SIG-M5 (cell line): ENCODE data around the gene RMI1.

ENCODE experiments used
- DNase-seq: peaks from one replicate; lab custom pipeline; 2025; lab: John Stamatoyannopoulos, UW

Gene RMI1

DNA sequence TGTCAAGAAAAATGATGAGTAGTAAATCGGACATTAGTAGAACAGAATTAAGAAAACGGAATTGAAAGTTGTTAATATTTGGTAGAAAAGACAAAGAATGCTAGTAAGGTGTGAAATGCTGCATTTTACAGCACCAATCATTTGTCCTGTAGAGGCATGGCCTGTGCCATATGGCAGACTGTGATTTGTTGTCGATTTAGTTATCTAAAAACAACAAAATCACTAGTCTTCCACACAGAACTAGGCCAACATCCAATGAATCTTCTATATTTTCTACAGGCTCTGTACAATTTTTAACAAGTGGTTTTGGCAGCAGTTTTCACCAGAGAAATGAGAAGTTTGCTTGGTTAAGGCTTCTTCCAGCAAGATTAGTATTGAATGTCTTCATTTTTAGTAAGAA lies 11.0 kb upstream of the RMI1 start:
- no peak for DNase-seq

DNA sequence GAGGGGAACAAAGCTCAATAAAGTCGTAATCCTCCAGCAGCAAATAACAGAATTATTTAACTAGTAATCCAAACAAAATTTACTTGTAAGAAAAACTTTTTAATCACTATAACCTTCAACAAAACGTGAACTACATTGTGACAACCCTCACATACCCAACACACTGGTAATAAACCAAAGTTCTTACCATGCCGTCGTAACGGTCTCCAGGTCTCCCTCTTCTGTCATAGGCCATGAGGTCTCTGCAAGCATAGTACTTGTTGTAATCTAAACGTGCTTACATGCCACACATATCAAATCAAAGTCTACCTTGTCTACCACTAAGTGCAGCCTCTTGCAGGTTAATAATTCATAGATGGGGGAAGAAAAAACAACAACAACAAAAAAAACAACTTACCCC lies 9.1 kb upstream of the RMI1 start:
- no peak for DNase-seq

DNA sequence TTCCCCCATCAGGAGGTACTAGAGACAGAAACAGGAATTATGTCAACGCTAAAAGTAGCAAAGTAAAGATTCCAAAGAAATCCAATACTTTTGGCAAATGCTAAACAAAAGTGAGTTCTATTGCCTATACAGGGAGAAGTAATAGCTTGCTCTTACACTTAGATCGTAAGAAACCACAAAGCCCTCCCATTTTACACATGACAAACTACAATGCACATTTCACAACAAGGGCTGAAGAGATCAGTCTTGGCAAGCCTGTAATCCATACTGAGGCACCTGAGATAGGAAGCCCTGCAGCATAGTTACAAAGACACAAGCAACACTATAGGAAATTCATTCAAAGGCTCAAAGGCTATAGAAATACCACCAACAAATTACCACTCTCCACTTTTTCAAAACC lies 8.3 kb upstream of the RMI1 start:
- DNase-seq, result no peak

DNA sequence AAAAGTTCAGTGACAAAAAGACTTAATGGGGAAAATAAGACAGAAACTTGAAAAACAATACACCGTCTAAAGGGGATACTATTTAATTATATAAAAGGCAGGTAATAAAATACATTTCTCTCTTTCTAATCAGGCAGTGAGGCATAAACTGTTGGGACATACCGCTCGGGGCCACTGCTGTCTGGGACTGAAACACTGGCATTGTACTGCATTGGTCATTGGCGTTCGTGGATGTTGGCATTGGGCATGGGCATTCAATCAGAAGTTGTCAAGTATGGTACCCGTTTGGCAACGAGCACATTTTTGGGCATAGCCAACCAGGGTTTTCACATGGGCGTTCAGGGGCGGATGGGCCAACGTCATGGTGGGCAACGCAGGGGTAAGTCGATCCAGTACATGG lies 5.3 kb upstream of the RMI1 start:
- no peak for DNase-seq

DNA sequence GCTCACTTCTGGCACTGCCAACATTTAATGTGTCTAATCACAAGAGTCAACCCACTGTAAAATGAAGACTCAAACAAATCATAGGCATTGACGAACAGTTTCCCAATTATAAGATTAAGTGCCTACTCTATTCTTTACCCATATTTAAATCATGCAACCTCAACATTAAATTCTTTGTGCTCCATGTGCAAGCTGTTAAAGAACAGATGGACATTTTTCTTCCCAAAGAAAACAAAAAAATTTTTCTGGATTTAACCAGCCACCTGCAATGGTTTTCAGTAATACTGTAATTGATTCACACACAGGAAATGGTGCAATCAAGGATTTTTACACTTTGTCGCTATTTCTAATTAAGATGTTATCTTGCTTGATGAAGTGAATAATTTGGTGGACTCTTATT lies 4.2 kb upstream of the RMI1 start:
- DNase-seq, result no peak

DNA sequence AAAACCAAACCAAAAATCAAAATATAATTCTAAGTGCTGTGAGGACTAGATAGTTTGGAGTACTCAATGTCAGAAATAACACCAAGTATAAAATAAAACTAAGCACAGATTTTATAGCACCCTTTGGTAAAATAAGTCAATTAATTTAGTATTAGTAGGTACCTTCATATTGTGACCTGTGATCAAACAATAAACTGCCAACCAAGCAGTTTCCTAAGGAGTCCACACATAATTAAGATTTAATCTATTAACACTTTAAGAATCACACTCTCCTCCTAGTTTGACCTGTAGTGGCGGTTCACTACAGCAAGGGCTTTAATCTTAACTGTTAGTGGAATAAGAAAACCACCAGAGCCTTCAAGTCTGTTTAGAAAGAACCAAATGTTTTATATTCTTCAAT lies 3.4 kb upstream of the RMI1 start:
- DNase-seq, result no peak

DNA sequence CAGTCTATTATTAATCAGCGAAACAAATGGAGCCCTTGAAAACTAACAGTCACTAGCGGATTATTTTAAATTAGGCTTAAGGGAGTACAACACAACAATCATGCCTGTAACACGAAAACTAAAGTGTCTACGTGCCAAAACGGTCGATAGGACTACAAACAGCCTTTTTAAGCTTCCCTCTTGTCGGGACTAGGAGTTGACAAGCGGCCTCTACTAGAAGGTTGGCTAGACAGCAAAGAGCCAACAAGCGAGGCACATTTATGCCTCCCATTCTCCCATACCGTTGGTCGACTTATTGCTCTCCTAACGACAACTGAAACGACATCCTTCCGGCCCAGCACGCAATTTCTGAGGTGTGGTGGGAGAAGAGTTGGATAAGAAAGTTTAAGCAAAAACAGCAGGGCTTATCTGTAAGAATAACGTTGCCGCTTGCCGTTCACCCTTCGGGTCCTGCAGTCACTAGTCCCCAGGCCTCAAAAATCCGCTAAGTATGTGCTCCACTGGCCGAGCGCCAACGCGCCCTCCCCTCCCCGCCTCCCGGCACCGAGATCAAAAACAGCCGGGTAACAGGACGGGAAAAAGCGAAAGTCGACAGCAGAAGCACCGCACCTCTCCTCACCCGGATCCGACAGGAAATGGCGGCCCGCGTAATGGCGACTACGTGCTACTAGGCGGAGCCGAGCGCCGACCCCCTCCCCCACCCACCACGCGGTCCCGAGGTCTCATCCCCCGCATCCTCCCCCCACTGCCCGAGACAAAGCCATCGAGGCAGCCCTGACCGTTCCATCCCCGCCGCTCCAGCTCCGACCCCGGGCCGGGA lies 1.4 kb upstream of the RMI1 start:
- DNase-seq, result no peak

DNA sequence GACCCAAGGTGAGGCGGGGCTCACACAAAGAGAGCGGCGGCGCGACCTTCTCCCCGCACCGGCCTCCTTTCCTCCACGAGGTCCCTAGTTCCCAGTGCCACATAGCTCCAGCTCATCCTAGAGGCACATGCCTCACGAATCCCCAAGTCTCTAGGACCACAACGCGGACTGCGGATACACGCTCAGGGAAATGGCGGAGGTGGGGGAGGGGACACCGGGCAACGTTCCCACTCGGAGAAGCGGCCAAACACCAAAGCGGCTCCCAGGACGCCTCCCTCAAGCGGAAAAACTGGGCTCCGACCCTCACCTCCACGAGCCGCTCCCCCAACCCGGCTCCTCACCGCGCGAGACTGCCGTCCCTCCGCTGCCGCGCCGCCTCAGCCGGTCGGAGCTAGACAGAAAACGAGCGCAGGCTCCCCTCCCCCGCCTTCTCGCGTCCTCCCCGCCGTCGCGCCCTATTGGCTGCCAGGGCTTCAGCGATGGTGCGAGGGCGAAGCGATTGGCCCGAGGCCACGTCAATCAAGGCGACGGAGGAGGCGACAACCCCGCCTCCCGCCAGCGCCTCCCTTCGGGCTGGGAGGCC lies 702 bp upstream of the RMI1 start, which contains the start of gene HNRNPK:
Gene HNRNPK, minus strand, starts transcription at position 404 of the 583 bp plus-strand sequence. CDS start 1,963 bp downstream, outside the sequence.
- no peak for DNase-seq

DNA sequence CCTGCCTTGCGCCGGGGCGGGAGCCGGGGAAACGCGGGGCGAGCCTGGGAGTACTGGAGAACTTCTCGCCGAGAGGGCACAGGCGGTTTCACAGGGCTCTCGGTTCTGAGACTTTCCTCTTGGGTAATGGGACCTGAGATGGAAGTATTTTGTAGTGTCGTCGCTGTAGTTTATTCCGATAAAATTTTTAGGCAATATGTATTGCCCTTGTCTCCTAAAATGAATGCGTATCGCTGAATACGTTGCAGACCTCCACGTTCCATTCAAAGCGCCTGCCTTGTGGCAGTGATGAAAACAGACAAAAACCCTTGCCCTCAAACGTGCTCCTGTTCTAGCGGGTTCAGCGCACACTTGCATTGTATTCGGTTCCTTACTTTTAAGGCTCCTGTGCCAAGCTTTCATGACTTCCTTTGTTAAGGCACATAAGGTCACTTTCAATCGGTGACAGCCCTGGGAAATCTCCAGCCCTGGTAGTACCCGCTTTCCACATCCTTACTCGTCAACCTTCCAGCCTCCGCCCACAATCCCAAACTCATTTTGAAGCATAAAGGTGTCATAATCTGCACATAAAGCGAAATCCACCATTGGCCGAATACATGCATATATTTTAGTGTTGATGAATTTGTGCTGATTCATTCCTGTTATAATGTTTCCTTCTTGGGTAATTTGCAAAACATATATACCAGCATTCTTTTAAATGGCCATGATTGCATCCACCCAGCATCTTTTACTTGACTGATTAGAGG lies 694 bp downstream of the RMI1 start:
- no peak for DNase-seq

DNA sequence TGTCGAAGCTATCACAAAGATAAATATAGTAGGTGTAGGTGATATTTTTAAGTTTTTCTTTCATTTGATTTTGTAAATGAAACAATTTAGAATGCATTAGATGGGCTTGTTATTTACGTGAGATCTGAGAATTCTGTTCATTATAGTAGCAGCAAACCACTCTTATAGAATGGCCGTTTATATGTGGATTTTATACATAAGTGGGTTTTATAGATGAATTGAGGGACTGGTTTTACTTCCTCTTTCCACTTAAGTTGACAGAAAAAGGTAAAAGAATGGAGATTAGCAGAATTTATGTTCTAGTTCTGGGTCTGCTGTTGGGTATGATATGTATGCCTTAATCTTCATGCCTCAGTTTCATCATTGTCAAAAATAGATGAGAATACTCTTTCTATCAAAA lies 5.6 kb downstream of the RMI1 start:
- no peak for DNase-seq

DNA sequence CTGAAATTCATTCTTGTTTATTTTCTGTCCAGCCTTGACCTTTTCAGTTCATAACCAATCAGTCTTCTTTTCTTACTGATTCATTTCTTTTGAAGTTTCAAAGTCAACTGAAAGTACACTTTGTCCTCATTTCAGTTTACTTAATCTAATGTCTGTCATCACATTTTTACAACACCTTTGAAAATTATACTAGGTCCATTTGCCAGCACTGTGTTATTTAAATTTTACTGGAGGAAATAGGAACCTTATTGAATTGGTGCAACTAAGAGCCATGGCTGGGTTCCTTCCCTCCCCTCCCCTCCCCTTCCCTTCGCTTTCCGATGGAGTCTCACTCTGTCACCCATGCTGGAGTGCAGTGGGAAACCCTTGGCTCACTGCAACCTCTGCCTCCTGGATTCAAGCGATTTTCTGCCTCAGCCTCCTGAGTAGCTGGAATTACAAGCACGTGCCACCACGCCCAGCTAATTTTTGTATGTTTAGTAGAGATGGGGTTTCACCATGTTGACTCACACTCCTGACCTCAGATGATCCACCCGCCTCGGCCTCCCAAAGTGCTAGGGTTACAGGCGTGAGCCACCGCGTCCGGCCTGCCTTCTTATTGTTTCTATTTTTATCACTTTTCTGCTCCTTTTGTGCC lies 6.3 kb downstream of the RMI1 start:
- no peak for DNase-seq

DNA sequence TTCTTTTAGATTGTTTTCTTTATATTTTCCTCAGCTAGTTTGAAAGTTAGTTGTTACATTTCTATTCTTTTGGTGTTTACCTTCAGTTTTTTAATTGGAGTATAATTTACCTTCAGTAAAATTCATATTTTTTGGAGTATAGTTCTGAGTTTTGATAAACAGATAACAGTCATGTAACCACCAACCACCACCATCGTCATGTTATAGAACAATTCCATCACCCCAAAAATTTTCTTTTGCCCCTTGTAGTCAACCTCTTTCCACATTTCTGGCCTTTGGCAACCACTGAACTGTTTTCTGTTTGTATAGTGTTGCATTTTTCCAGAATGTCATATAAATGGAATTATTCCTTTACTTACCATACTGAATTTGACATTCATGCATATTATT lies 6.8 kb downstream of the RMI1 start:
- no peak for DNase-seq

DNA sequence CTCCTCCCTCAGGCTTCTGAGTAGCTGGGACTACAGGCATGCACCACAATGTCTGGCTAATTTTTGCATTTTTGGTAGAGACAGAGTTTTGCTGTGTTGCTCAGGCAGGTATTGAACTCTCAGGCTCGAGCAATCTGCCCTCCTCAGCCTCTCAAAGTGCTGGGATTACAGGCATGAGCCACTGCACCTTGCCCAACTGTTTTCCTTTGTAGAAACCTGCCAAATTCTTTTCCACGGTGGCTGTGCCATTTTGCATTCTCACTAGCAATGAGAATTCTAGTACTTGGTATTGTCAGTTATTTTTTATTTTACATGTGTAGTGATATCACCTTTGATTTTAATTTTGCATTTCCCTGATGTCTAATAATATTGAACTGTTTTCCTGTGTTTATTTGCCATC lies 7.8 kb downstream of the RMI1 start:
- no peak for DNase-seq

DNA sequence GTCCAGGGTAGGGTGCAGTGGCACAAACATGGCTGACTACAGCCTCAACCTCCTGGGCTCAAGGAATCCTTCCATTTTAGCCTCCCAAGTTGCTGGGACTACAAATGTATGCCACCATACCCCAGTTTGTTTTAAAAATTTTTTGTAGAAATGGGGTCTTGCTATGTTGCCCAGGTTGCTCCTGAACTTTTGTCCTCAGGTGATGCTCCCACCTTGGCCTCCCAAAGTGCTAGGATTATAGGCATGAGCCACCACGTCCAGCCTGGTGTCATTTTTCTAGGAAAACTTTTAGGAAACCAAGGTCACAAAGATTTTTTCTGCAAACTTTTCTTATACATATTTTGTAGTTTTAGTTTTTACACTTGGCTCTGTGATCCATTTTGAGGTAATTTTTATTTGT lies 10.8 kb downstream of the RMI1 start:
- no peak for DNase-seq

DNA sequence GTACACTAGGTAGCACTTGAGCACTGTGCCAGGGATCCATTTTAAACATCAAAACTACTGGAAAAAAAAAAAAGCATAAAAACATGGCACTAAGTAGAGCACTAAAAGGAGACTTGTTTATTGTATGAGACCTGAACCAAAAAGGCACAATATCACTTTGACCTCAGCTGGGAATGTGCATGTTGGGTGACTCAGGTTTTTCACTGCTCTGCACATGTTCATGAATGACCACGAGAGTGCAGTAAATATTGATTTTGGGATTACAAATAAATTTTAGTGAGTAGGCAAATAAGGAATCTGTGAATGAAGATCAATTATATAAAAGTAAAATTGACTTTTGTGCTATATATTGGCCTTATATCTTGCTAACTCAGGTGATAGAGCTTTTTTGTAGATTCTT lies 11.8 kb downstream of the RMI1 start:
- DNase-seq, result no peak

DNA sequence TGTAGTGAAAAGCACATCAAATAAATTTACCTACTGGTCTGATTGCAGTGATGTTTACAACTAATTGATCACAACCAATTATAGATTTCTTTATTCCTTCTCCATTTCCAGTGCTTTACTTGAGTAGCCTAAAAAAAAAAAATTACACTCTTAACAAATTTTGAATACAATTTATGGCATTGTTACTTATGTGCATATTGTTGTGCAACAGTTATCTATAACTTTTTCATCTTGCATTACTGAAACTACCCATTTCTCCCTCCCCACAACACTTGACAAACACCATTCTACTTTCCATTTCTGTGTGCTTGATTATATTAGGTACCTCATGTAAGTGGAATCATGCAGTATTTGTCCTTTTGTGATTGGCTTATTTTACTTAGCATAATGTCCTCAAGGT lies 12.3 kb downstream of the RMI1 start:
- no peak for DNase-seq

DNA sequence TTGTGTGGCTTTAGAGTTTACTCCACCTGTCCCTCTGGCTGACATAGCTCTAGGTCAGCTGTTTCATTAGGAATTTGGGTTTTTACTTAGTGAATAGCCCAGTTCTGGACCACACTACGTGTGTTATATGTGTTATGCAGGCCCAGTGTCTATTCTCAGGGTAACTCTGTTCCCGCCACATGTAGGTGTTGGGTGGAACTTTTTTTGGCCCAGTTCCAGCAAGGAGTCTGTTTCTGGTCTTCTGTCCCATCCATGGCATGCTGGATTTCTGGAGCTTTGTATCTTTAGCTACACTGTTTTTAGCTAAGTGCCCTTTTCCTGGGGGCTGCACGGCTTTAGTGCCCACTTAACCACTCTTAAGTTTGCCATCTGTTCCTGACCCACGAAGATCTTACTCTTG lies 15.5 kb downstream of the RMI1 start:
- no peak for DNase-seq

DNA sequence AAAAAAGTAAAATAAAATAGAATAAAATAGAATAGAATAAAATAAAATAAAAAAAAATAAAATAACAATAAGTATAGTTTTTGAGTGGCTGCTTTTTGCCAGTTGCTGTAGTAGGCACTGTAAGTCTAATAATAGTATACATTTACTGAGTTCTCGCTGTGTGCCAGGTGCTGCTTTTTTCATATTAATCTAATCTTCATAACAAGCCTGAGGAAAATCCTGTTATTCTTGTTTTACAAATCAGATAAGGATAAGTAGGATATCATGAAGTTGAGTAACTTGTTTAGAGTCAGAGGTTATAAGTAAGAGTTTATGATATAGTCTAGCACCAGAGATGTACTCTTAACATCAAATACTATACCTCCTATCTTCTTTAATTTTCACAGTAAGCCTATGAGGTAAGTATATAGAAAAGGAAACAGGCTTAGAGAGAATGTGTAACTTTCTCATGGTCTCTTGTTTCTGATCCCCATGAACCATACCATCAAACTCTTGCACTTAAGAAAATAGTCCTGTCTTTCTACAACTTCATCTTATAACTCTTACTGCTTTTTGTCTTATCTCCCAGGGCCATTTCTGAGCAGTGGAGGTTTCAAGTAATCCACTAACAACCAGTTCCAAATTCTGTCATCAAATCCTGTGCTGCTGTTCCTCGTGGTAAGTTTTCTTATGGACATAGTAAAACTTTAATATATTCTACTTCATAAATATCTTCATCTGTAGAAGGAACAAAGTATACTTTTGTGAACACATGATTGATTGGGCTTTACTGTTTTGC lies 18.7 kb downstream of the RMI1 start:
- DNase-seq, result no peak

DNA sequence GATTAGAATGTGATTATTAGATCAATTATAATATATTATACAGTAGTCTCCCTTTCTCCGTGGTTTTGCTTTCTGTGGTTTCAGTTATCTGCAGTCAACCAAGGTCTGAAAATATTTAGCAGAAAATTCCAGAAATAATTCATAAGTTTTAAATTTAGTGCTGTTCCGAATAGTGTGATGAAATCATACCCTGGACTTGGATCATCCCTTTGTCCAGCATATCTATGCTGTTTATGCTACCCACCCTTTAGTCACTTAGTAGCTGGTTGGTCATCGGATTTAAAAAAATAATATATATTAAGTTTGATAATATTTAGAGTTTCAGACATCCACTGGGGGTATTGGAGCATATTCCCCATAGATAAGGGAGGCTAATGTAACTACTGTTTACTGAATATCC lies 19.6 kb downstream of the RMI1 start:
- DNase-seq, result no peak

DNA sequence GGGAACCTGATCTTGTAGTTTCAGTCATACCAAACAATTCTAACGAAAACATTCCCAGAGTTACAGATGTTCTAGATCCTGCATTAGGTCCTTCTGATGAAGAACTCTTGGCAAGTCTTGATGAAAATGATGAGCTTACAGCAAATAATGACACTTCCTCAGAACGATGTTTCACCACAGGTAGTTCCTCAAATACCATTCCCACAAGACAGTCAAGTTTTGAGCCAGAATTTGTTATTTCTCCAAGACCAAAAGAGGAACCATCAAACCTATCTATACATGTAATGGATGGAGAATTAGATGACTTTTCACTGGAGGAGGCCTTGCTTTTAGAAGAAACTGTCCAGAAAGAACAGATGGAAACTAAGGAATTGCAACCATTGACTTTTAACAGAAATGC lies 21.0 kb downstream of the RMI1 start:
- DNase-seq, result no peak

DNA sequence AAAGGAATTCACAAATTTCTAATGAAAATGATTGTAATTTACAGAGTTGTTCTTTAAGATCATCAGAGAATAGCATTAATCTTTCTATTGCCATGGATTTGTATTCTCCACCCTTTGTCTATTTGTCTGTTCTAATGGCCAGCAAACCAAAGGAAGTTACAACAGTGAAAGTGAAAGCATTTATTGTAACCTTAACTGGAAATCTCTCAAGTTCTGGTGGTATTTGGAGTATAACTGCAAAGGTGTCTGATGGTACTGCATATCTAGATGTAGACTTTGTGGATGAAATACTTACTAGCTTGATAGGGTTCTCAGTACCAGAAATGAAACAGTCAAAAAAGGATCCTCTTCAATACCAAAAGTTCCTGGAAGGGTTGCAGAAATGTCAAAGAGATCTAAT lies 21.7 kb downstream of the RMI1 start:
- DNase-seq, result no peak

DNA sequence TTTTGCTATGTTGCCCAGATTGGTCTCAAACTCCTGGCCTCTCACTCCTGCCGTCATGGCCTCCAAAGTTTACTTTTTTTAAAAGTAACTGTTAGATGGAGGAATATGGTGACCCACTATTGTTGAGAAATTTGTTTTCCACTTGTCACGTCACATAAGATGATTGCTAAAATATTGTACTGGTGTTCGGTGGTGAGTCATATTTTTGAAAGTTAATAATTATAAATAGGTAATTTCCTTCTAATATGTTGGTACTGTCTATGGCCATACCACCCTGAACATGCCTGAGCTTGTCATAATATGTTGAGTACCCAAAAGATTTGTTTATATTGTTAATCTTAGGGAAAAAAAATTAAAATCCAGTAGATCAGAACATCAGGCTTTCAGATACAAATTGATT lies 22.6 kb downstream of the RMI1 start:
- DNase-seq, result no peak
